PFSK-1 (cell line): ENCODE results near the gene PRLH.

Source experiments
- FOXP2 ChIP-seq: optimal IDR thresholded peaks from 2 replicates; pipeline ENCODE3; 2011; ENCODE audit warnings: borderline replicate concordance, control low read depth, inconsistent platforms; ENCODE audit not compliant: insufficient read depth; ENCODE audit errors: extremely low read length, extremely low read depth
- POLR2AphosphoS5 ChIP-seq: IDR thresholded peaks from 2 replicates; pipeline ENCODE4 v1.6.1; 2012; ENCODE audit warnings: low read depth, mild to moderate bottlenecking, control low read depth, low read length, moderate library complexity
- SIN3A ChIP-seq: IDR thresholded peaks from 2 replicates; pipeline ENCODE4 v1.6.1; 2012; ENCODE audit warnings: mild to moderate bottlenecking, low read length, moderate library complexity, borderline replicate concordance; ENCODE audit not compliant: insufficient read depth
- TAF1 ChIP-seq: IDR thresholded peaks from 2 replicates; pipeline ENCODE4 v1.6.1; 2012; ENCODE audit warnings: low read length, control low read depth, borderline replicate concordance; ENCODE audit not compliant: insufficient read depth
- TF ChIP-seq, protein P1 (sequence below), 2 experiments: IDR thresholded peaks; 2 replicates each; pipeline versions ENCODE4 v1.6.1 to v1.8.0; 2011 to 2012; ENCODE audit warnings: low read depth in 2 of 2, low read length in 2 of 2, control low read depth in 1 of 2, inconsistent platforms in 1 of 2, mild to moderate bottlenecking in 1 of 2, moderate library complexity in 1 of 2; ENCODE audit not compliant: insufficient read depth in 1 of 2

PRLH gene

GRCh38 chr2:237601453-237602116, 35.2 kb downstream of the PRLH start:
- TF ChIP-seq FOXP2 (no peak), TAF1 (no peak), POLR2AphosphoS5 (no peak), SIN3A (no peak)
- TF ChIP-seq, protein P1, sequence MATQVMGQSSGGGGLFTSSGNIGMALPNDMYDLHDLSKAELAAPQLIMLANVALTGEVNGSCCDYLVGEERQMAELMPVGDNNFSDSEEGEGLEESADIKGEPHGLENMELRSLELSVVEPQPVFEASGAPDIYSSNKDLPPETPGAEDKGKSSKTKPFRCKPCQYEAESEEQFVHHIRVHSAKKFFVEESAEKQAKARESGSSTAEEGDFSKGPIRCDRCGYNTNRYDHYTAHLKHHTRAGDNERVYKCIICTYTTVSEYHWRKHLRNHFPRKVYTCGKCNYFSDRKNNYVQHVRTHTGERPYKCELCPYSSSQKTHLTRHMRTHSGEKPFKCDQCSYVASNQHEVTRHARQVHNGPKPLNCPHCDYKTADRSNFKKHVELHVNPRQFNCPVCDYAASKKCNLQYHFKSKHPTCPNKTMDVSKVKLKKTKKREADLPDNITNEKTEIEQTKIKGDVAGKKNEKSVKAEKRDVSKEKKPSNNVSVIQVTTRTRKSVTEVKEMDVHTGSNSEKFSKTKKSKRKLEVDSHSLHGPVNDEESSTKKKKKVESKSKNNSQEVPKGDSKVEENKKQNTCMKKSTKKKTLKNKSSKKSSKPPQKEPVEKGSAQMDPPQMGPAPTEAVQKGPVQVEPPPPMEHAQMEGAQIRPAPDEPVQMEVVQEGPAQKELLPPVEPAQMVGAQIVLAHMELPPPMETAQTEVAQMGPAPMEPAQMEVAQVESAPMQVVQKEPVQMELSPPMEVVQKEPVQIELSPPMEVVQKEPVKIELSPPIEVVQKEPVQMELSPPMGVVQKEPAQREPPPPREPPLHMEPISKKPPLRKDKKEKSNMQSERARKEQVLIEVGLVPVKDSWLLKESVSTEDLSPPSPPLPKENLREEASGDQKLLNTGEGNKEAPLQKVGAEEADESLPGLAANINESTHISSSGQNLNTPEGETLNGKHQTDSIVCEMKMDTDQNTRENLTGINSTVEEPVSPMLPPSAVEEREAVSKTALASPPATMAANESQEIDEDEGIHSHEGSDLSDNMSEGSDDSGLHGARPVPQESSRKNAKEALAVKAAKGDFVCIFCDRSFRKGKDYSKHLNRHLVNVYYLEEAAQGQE (IDR thresholded peaks at IDR 0.05; ENCODE audit: insufficient read depth in 1 of 2, low read depth in 2 of 2, low read length in 2 of 2): no peak

DNA sequence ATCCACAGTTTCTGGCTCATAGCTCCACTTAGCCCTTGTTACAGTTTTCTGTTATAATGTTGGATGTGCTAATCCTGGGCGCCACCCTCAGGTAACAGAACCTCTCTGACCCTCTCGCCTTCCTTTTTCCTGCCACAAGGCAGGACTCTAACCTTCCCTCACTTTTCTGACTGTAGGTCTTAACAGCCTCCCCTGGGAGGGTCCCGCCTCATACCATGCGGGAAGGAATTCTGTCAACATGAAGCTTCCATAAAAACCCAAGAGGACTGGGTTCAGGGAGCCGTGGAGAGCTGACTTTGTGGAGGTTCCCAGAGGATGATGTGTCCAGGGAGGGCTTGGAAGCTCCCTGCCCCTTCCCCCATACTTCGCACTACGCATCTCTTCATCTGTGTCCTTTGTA, 36.0 kb downstream of the PRLH start:
- TF ChIP-seq FOXP2 (no peak), TAF1 (no peak), SIN3A (no peak), POLR2AphosphoS5 (no peak)
- TF ChIP-seq, protein P1 (IDR thresholded peaks at IDR 0.05; ENCODE audit: insufficient read depth in 1 of 2, low read depth in 2 of 2, low read length in 2 of 2): no peak

DNA sequence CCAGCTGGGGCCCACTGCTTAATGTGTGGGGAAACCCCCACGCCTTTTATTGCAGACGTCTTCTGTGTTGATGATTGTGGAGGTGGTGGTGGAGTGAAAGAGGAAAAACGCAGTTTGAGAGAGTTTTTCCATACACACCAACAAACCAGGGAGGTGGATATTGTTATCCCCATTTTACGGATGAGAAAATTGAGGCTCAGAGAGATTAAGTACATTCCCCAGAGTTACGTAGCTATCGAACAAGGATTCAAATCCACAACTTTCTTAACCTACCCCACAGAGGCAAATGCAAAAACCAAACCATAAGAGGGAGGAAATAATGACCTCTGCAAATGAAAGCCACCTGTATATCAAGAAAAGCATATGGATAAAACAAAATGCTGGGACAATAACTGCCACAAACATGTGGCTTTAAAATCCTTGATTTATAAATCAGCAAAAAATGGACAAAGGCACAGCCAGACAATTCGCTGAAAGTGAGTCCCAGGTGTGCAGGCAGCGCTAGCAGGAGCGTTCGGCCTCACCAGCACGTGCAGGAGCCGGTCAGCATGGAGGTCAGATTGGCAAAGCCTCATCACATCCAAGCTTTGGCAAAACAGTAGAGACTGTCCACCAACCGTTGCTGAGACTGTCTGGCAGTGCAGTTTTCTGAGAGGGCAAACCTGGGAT, 36.8 kb downstream of the PRLH start:
- TF ChIP-seq TAF1: no peak
- no peak for TF ChIP-seq POLR2AphosphoS5
- no peak for TF ChIP-seq FOXP2
- no peak for TF ChIP-seq SIN3A
- TF ChIP-seq, protein P1 (IDR thresholded peaks at IDR 0.05; ENCODE audit: insufficient read depth in 1 of 2, low read depth in 2 of 2, low read length in 2 of 2): no peak

- TF ChIP-seq TAF1: no peak
- TF ChIP-seq FOXP2: no peak
- TF ChIP-seq, protein P1 (IDR thresholded peaks at IDR 0.05; ENCODE audit: insufficient read depth in 1 of 2, low read depth in 2 of 2, low read length in 2 of 2): 0 out of 4 replicates have a peak, but pooled peaks of 1 of the 2 experiments have one; percentile 30
- TF ChIP-seq SIN3A: peak; percentile 81; the same call in 1 of the 2 replicates
- no peak for TF ChIP-seq POLR2AphosphoS5
Observed at GRCh38 chr2:237603718-237604362, 37.5 kb downstream of the PRLH start.
